Gastrocnemius medialis (tissue), 4 donors: ENCODE data around the gene GABBR2.

Experiments
- CTCF ChIP-seq, 5 experiments: fragments of 450-650 bp in 3 of 5; fragments of 200-600 bp in 2 of 5; sonication (generic) in 2 of 5; IDR thresholded peaks in 4 of 5; conservative IDR thresholded peaks in 1 of 5; 1 replicate in 4 of 5; 2 replicates in 1 of 5; pipeline ENCODE4 v1.5.1; 2016 to 2019; ENCODE audit warnings: antibody characterized with exemption in 5 of 5, mild to moderate bottlenecking in 3 of 5, moderate library complexity in 3 of 5
- POLR2A ChIP-seq, 2 donors: fragments of 450-650 bp; IDR thresholded peaks; one replicate each; pipeline ENCODE4 v1.6.1; 2017; ENCODE audit warnings: antibody characterized with exemption in 2 of 2, mild to moderate bottlenecking in 2 of 2, moderate library complexity in 2 of 2

- TF ChIP-seq CTCF (IDR thresholded peaks at IDR 0.05 in 4 of 5, conservative IDR thresholded peaks at IDR 0.05 in 1 of 5) (no peak), POLR2A (IDR thresholded peaks at IDR 0.05) (no peak)
Observed at GRCh38 chr9:98576354-98576753, 132.4 kb downstream of the GABBR2 start.
